Left renal cortex interstitium (tissue), 4 donors: ENCODE data around the gene PDK1. TPM values are rescaled to one million over a fixed set of nuclear protein-coding genes. Genes with fewer than 3 reads are reported as not detected.
"Not testable (repeated sequence)": the region's sequence is repeated elsewhere in the genome, so short reads cannot be mapped to it uniquely, and the experiment has no call there.

Experiments used
- DNase-seq, 4 donors: peaks; one replicate each; pipeline ENCODE4 v3.0.0-alpha.2; 2013; ENCODE audit warnings: low read depth in 4 of 4, low spot score in 2 of 4, missing footprints in 1 of 4
- polyA plus RNA-seq, 4 donors: library from polyadenylated mRNA; unstranded; fragments of 120-200 nt; gene quantifications; one replicate each; pipeline ENCODE4 v1.2.1, GENCODE V29; 2013; ENCODE audit not compliant: insufficient read length in 4 of 4

The PDK1 gene
- polyA plus RNA-seq, 4 donors: 8.4 to 12.1 (median 9.9) TPM

DNA sequence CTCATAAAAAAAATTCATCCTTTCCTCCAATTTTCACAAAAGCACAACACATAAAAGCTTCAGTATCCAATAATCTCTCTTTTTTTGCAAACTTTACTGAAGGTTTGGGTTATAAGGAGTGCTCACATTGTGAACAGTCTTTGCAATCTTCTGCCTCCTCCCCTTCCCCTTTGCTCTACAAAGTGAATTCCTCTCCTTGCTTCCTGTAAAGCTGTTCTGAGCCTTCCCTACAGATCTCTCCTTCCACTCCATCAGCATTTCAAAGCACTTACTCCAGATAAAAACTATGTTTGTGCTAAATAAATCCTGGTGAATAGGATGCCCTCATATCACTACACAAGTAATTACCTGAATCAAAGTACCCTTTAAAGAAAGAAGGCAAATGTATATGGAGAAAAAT is 4.6 kb upstream of the PDK1 start:
- no peak for DNase-seq

DNA sequence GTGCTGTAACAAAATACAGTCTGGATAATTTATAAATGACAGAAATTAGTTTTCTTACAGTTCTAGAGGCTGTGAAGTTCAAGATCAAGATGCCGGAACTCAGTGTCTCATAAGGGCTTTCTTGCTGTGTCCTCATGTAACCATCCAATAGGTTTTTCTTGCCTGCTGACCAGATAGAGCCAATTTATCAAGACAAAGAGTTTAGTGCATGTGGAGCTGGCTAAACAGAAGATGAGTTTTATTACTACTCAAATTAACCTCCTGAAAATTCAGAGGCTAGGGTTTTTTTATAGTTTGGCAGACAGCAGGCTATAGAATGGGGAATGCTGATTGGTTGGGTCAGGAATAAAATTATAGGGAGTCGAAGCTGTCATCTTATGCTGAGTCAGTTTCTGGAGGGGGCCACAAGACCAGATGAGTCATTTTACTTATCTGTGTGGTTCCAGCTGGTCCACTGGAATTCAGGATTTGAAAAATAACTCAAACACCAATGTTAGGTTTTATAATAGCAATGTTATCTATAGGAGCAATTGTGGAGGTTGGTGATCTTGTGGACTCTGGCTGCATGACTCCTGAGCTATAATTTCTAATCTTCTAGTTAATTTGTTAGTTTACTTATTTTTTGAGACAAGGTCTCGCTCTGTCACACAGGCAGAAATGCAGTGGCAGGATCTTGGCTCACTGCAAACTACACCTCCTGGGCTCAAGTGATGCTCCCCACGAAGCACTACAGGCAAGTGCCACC is 3.2 kb upstream of the PDK1 start:
- DNase-seq: no peak

DNA sequence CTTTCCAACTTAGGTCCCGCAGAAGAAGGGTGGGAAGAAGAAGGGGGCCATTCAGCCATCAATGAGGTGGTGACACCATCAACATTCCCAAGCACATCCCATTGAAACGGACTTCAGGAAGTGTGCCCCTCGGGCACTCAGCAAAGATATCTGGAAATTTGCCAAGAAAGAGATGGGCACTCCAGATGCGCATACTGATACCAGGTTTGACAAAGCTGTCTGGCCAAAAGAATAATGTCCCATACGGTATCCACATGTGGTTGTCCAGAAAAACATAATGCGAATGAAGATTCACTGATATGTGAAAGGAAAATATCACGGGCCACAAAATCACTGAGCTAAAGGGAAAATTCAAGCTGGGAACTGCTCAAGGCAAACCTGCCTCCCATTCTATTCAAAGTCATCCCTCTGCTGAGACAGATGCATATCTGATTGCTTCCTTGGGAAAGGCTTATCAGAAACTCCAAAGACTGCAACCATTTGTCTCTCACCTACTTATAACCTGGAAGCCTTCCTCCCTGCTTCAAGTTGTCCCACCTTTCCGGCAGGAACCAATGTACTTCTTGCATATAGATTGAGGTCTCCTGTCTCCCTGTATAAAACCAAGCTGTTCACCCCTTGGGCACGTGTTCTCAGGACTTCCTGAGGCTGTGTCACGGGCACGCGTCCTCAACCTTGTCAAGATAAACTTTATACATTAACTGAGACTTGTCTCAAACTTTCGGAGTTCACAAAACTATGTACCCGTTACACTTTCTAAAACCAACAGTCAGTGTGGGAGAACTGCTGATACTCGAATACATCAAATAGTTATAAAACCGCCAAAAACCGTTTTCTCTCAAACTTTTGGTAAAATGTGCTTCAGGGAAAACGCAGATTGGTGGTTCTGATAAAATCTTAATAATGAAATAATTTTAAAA is 1.3 kb upstream of the PDK1 start:
- no peak for DNase-seq

GRCh38 chr2:172555272-172555521 is 693 bp upstream of the PDK1 start:
- DNase-seq: no peak

- peak; percentile 32 to 52 (median 36) for DNase-seq
Measured at GRCh38 chr2:172556284-172557033, 569 bp downstream of the PDK1 start.

- no peak for DNase-seq
Measured at GRCh38 chr2:172558372-172558771, 2.5 kb downstream of the PDK1 start.

GRCh38 chr2:172560721-172561120 is 4.8 kb downstream of the PDK1 start:
- no peak for DNase-seq

DNA sequence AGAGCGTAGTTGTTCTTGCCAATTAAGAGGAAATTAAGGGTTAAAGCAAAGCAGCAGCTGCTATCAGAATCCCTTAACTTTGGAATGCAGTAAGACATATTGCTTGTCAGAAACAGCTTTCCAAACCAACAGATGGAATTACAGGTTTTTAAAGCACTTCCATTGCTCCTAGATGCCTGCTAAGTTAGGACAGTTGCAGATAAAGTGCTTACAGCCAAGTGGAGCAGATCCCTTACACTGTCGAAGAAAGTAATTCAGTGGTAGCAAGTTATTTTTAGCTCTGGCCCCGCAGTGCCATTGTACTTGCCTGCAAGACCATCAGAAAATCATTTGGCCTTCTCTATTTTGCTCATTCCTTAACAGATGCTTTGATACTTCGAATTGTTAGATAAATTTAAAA is 5.4 kb downstream of the PDK1 start:
- DNase-seq: no peak

DNA sequence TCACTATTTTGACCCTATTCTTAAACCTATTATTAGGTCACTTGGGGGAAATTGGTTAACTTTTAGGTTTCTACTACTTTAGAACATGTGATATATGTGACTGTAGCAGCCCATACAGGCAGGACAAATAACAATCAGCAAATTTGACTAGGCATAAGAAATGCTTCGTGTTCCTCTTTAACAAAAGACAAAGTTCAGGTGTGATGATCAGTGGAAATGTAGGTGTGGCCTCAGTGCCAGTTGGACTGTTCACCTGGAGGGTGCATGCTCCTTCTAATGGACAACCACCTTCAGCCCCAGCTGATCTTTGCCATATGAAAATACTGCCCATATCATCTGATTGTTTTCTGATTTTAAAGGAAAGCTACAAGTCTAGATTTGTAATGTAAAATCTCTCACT is 6.4 kb downstream of the PDK1 start:
- DNase-seq: no peak

- DNase-seq: no peak
Measured at GRCh38 chr2:172564376-172564775, 8.5 kb downstream of the PDK1 start.

DNA sequence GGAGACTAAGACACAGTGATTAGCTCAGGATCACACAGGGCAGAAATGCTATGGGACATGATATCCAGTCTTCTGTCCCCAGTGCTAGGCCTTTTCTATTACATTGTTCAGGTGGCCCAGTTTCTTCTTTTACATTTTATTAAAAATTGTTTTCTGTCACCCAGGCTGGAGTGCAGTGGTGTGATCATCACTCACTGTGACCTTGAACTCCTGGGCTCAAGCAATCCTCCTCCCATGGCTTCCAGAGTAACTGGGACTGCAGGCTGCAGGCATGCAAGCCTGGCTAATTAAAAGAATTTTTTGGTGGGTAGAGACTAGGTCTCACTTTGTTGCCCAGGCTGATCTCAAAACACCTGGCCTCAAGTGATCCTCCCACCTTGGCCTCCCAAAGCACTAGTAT is 15.4 kb downstream of the PDK1 start:
- DNase-seq: no peak

GRCh38 chr2:172572981-172573380 is 17.1 kb downstream of the PDK1 start:
- no peak for DNase-seq

GRCh38 chr2:172574965-172575364 is 19.1 kb downstream of the PDK1 start:
- DNase-seq: no peak

- no peak for DNase-seq
Measured at GRCh38 chr2:172578054-172578453, 22.2 kb downstream of the PDK1 start.

DNA sequence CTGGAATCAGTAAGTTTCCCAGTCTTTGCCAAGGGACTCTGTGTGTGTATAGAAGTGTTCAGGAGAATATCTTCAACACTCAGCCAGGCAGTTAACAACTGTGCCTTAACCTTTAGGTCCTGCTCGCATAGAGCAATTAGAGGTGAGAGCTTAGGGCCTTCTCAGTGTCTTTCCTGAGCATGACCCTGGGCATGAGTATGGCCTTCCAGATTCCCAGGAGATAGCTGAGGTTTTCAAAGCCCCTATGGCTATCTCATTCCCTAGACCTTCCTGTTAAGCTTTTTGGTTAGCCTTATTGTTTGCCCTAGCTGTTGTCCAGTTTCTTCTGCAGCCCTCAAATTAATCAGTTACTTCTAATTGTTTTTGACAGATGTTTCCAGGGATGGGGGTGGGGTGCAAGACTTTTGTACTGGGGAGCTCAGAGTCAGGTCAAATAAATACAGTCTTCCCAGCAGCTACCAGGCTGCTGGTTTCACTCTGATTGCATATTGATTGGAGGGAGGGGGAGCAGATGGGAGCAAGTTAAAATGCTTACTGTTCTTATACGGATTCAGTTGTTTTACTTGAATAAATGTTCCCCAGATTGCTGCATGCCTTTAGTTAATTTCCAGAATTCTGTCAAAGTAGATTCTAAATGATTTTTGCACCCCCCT is 23.1 kb downstream of the PDK1 start:
- no peak for DNase-seq

DNA sequence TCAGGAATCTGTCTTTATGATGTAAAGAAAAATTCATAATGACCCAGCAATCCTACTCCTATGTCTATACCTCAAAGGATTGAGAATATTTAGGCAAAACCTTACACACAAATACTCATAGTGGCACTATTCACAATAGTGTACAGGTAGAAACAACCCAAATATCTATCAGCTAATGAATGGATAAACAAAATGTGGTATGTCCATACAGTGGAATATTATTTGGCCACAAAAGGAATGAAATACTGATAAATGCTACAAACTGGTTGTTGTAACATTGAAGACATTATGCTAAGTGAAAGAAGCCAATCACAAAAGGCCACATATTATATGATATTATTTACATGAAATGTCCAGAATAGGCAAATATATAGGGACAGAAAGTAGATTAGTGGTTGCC is 24.7 kb downstream of the PDK1 start:
- DNase-seq: no peak

DNA sequence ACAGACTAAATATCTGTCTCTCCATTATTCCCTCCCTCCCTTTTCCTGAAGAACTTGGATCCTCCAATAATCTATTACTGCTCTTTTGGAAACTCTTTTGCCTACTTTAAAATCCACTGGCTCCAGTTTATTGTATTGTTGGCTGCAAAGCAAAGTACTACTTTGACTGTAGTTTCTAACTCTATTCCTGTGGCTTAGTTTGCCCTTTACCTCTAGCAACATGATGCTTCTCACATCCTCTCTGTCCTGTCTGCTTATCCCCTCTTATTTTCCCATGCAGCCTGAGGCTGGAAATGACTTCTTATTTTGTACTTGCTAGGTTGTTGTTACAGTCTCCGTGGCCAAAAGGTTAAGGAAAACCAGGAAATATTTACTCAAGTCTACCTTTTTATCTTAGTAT is 26.8 kb downstream of the PDK1 start:
- DNase-seq: no peak

DNA sequence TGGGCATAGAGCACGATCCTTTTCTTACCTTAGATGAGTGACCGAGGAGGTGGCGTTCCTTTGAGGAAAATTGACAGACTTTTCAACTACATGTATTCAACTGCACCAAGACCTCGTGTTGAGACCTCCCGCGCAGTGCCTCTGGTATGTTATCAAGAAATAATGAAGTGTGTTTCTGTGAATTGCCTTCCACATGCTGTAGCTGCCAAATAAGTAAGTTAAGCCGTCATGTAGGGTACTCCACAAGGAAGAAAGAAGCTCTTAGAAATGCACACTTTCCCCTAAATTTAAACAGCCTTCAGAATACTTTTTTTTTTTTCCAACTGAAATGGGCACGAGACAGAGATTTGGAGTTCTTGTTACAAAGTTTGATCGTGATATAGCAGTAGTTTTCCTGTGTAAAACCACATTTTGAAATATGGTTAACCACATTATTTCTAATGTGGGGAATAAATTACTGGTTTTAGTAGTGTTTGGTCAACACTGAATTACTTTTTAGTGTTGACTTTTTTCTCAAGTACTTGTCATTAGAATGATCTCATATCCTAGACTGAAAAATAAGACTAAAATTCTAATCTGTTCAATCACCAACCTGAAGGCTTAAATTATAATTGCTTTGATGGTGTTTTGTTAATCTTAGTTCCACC is 30.5 kb downstream of the PDK1 start:
- no peak for DNase-seq

- not testable (repeated sequence) for DNase-seq
Measured at GRCh38 chr2:172587231-172587630, 31.3 kb downstream of the PDK1 start.

DNA sequence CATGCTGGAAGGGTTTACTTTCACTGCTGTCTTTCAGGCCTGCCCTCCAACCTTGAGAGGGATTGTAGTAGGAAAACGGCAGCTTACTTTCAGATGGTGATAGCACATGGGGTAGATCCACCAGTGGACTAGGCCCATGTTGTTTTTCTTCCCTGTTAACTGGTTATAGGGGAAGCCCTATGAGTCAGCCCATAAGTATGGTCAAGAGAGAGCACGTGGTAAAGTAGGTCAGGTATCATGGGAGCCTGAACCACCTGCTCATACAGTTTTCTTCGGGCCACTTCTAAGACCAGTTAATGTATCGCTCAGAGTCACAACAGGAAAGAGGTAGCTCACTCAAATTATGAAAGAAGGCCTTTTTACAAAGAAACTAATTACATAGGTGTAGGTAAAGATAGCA is 33.0 kb downstream of the PDK1 start:
- DNase-seq: no peak
